HEK293T (cell line): ENCODE data around the gene RTN4RL1.

Experiments used
- ARNT ChIP-seq: fragments of 450-650 bp; IDR thresholded peaks from 2 replicates; pipeline ENCODE4 v1.6.1; 2017; ENCODE audit warnings: mild to moderate bottlenecking
- BHLHE40 ChIP-seq: fragments of 450-650 bp; IDR thresholded peaks from 2 replicates; pipeline ENCODE4 v1.6.1; 2016; ENCODE audit warnings: mild to moderate bottlenecking, moderate library complexity, borderline replicate concordance
- FOXA1 ChIP-seq: fragments of 450-650 bp; IDR thresholded peaks from 2 replicates; pipeline ENCODE4 v1.6.1; 2016; ENCODE audit warnings: mild to moderate bottlenecking
- FOXM1 ChIP-seq: fragments of 450-650 bp; IDR thresholded peaks from 2 replicates; pipeline ENCODE4 v1.6.1; 2017; ENCODE audit warnings: mild to moderate bottlenecking, borderline replicate concordance
- NFRKB ChIP-seq: fragments of 450-650 bp; IDR thresholded peaks from 2 replicates; pipeline ENCODE4 v1.6.1; 2016; ENCODE audit warnings: mild to moderate bottlenecking, moderate library complexity
- SP1 ChIP-seq: fragments of 450-650 bp; IDR thresholded peaks from 2 replicates; pipeline ENCODE4 v1.6.1; 2017
- SUZ12 ChIP-seq: fragments of 450-650 bp; IDR thresholded peaks from 2 replicates; pipeline ENCODE4 v1.6.1; 2016; ENCODE audit warnings: mild to moderate bottlenecking
- TARDBP ChIP-seq: fragments of 450-650 bp; IDR thresholded peaks from 2 replicates; pipeline ENCODE4 v1.6.1; 2016
- ZNF384 ChIP-seq: fragments of 450-650 bp; IDR thresholded peaks from 2 replicates; pipeline ENCODE4 v1.6.1; 2016

- TF ChIP-seq FOXM1, result no peak
- no peak for TF ChIP-seq SP1
- no peak for TF ChIP-seq TARDBP
- TF ChIP-seq ARNT, result no peak
- TF ChIP-seq SUZ12, result no peak
- TF ChIP-seq FOXA1, result no peak
- no peak for TF ChIP-seq NFRKB
- no peak for TF ChIP-seq BHLHE40
- no peak for TF ChIP-seq ZNF384
Measured at GRCh38 chr17:1907909-1908698, 117.0 kb downstream of the RTN4RL1 start.
